Lower leg skin (tissue), 3 donors: ENCODE measurements around the gene CALD1.

Experiments
- CTCF ChIP-seq, 3 donors: fragments of 450-650 bp; IDR thresholded peaks; one replicate each; pipeline ENCODE4 v1.5.1; 2016; ENCODE audit warnings: antibody characterized with exemption in 3 of 3, mild to moderate bottlenecking in 3 of 3, moderate library complexity in 2 of 3
- POLR2A ChIP-seq, 2 donors: fragments of 450-650 bp; IDR thresholded peaks; one replicate each; pipeline ENCODE4 v1.6.1; 2016 to 2017; ENCODE audit warnings: antibody characterized with exemption in 2 of 2, mild to moderate bottlenecking in 1 of 2, moderate library complexity in 1 of 2

GRCh38 chr7:134757938-134758337, 21.5 kb upstream of the CALD1 start:
- TF ChIP-seq CTCF (IDR thresholded peaks at IDR 0.05) (no peak), POLR2A (IDR thresholded peaks at IDR 0.05) (no peak)
